Activated CD4-positive, alpha-beta T cell treated with anti-CD3 and anti-CD28 coated beads, Interleukin-2, amount 10 ng/mL, durations not matched to agents 7 days and 5 days (primary cell): ENCODE data around the gene DYNC1H1. TPM values are rescaled to one million over a fixed set of nuclear protein-coding genes. Genes with fewer than 3 reads are reported as not detected.

Experiments
- CTCF ChIA-PET: fragments of 350-600 bp; sonication (Branson Sonifier 250); formaldehyde crosslinking; loops from one replicate; lab custom pipeline; 2021; ENCODE audit warnings: antibody characterized with exemption; lab: Charles Lee
- POLR2A ChIA-PET: fragments of 350-600 bp; sonication (Branson Sonifier 250); formaldehyde crosslinking; loops from one replicate; lab custom pipeline; 2021; ENCODE audit warnings: antibody characterized with exemption; lab: Charles Lee
- DNase-seq: peaks from one replicate; pipeline ENCODE4 v3.0.0-alpha.2; 2020
- H3K27ac Mint-ChIP-seq: one replicate; pipeline ENCODE4 v1.8.0; 2021; ENCODE audit warnings: mild to moderate bottlenecking, moderate library complexity, mixed read lengths
- H3K27me3 Mint-ChIP-seq: one replicate; pipeline ENCODE4 v1.8.0; 2021; ENCODE audit warnings: mixed read lengths
- H3K36me3 Mint-ChIP-seq: one replicate; pipeline ENCODE4 v1.8.0; 2021; ENCODE audit warnings: low read depth, mixed read lengths
- H3K4me1 Mint-ChIP-seq: one replicate; pipeline ENCODE4 v1.8.0; 2021; ENCODE audit warnings: mixed read lengths
- H3K4me3 Mint-ChIP-seq: one replicate; pipeline ENCODE4 v1.8.0; 2021; ENCODE audit warnings: mild to moderate bottlenecking, moderate library complexity, mixed read lengths
- H3K9me3 Mint-ChIP-seq: one replicate; pipeline ENCODE4 v1.8.0; 2021; ENCODE audit warnings: mixed read lengths
- total RNA-seq, 2 experiments: library from RNA; stranded (reverse); gene quantifications; one replicate each; pipeline ENCODE4 v1.2.3, GENCODE V29; 2021

The DYNC1H1 gene
- 100 to 1,000 TPM; 262 to 264 TPM for total RNA-seq

GRCh38 chr14:101964297-101965180, at the start of gene DYNC1H1:
DYNC1H1 (plus strand) TSS chr14:101964573; CDS start chr14:101964692, 119 bp downstream.
- Mint-ChIP-seq H3K4me1 (peaks cover 46% of the 10 kb centered on the region), H3K4me3 (peak within 1 kb of the TSS; percentile 87), H3K27ac (peak within 1 kb of the TSS; percentile 95), H3K27me3 (no peaks in the 10 kb centered on the region), H3K36me3 (peaks cover 5% of the 10 kb centered on the region), H3K9me3 (no peaks in the 10 kb centered on the region)
- ChIA-PET CTCF (interaction anchor here (0.5 to 1.1 kb wide), 3 partner anchors 128 to 352 kb away, joined by 3 to 4 read pairs (median 3); no protein-coding TSS in a partner anchor), POLR2A (no interaction called here)
- peak; percentile 88 for DNase-seq

- ChIA-PET POLR2A (no interaction called here), CTCF (no interaction called here)
- peak overlapping the region; percentile 66 for H3K27ac Mint-ChIP-seq
- no peak overlapping the region for H3K4me3 Mint-ChIP-seq
- H3K9me3 Mint-ChIP-seq = no peaks in the 10 kb centered on the region
- peaks cover 3% of the 10 kb centered on the region for H3K4me1 Mint-ChIP-seq
- DNase-seq = no peak
- no peaks in the 10 kb centered on the region for H3K27me3 Mint-ChIP-seq
- peaks cover 52% of the 10 kb centered on the region for H3K36me3 Mint-ChIP-seq
These were observed 48.2 kb upstream of the DYNC1H1 start for GRCh38 chr14:101915871-101916815.

DNA sequence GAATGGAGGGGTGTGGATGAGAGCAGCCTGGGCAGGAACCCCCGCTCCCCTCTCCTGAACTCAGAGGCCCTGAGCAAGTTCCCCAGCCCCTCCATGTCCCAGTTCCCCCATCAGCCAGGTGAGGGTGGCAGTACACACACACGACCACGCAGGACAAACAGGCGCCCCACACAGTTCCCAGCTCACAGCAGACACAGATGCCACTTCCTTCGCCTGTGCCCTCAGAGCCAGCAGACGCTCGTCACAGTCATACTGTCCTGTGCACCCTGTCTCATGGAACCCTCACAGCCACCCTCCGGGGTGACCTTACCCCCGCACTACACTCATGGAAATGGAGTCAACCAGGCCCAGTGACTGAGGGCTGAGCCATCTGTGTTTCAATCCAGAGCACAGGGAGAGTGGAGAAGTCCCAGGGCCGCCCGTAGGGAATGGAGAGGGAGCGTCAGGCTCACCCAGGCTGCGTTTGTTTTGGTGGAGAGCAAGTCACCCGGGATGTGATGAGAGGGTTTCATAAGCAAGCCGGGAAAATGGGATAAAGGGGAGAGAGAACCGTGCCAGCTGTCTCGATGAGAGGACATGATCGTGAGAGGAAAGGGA, 47.5 kb upstream of the DYNC1H1 start:
- peaks cover 3% of the 10 kb centered on the region for H3K4me1 Mint-ChIP-seq
- ChIA-PET CTCF (interaction anchor here (1.1 kb wide), 1 partner anchor 62 kb away, joined by 3 read pairs; no protein-coding TSS in a partner anchor), POLR2A (no interaction called here)
- peak overlapping the region; percentile 67 for H3K27ac Mint-ChIP-seq
- no peaks in the 10 kb centered on the region for H3K27me3 Mint-ChIP-seq
- no peaks in the 10 kb centered on the region for H3K9me3 Mint-ChIP-seq
- DNase-seq = no peak
- H3K36me3 Mint-ChIP-seq = peaks cover 51% of the 10 kb centered on the region
- H3K4me3 Mint-ChIP-seq = no peak overlapping the region

- Mint-ChIP-seq H3K4me1 (peaks cover 3% of the 10 kb centered on the region), H3K27me3 (no peaks in the 10 kb centered on the region), H3K4me3 (no peak overlapping the region), H3K9me3 (no peaks in the 10 kb centered on the region), H3K27ac (peak overlapping the region; percentile 67), H3K36me3 (peaks cover 46% of the 10 kb centered on the region)
- CTCF ChIA-PET = interaction anchor here (1.1 kb wide), 1 partner anchor 63 kb away, joined by 3 read pairs; no protein-coding TSS in a partner anchor
- POLR2A ChIA-PET = no interaction called here
- DNase-seq = no peak
These were observed 46.9 kb upstream of the DYNC1H1 start for GRCh38 chr14:101917413-101918017.

- ChIA-PET CTCF (interaction anchor here (1.1 kb wide), 1 partner anchor 64 kb away, joined by 3 read pairs; no protein-coding TSS in a partner anchor), POLR2A (no interaction called here)
- peaks cover 42% of the 10 kb centered on the region for H3K36me3 Mint-ChIP-seq
- no peak for DNase-seq
- no peaks in the 10 kb centered on the region for H3K27me3 Mint-ChIP-seq
- H3K4me3 Mint-ChIP-seq = no peak overlapping the region
- no peaks in the 10 kb centered on the region for H3K9me3 Mint-ChIP-seq
- no peak overlapping the region for H3K27ac Mint-ChIP-seq
- H3K4me1 Mint-ChIP-seq = peaks cover 3% of the 10 kb centered on the region
These were observed 46.0 kb upstream of the DYNC1H1 start for GRCh38 chr14:101918065-101918989.

DNA sequence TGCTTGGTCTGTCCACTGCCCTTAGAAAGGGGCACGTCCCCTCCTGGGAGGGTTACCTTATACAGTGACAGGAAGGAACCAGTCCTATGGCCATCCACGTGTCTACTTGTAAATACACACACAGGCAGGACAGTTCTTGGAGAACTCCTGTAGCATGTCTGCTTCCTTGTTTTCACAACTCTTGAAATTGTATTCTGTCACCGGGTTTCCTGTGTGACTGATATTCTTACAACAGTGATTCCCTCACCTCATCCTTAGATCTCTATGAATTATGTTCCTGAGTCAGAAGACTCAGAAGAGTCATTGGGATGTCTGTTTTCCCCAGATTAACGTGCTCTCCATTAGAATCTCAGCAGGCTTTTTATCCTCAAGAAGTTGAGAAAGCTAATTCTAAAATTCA, 44.1 kb upstream of the DYNC1H1 start:
- POLR2A ChIA-PET = no interaction called here
- CTCF ChIA-PET = interaction anchor here (0.8 kb wide), 1 partner anchor 14 kb away, joined by 3 read pairs; no protein-coding TSS in a partner anchor
- peak overlapping the region; percentile 16 for H3K27ac Mint-ChIP-seq
- H3K4me1 Mint-ChIP-seq = peaks cover 3% of the 10 kb centered on the region
- DNase-seq = no peak
- no peaks in the 10 kb centered on the region for H3K9me3 Mint-ChIP-seq
- H3K36me3 Mint-ChIP-seq = peaks cover 37% of the 10 kb centered on the region
- H3K27me3 Mint-ChIP-seq = no peaks in the 10 kb centered on the region
- H3K4me3 Mint-ChIP-seq = no peak overlapping the region

DNA sequence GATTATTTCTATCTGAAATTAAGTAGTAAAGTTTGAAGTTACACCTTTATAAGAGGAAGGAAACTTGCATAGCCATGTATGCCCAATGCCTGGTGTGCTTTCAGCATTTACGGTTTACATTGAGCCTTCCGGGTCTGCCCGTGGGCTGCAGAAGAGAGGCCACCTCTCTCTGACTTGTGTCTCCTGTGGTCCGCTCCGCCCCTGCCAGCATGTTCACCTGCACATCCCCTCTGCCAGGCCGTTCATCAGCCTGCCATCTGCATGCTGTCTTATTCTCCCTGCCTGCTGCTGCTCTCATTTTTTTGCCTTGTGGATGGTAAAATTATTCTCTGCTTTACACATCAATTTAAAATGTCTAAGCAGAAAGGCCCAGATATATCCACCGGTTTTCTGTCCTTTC, 41.5 kb upstream of the DYNC1H1 start:
- POLR2A ChIA-PET = no interaction called here
- Mint-ChIP-seq H3K4me1 (no peaks in the 10 kb centered on the region), H3K27ac (no peak overlapping the region), H3K4me3 (no peak overlapping the region), H3K9me3 (no peaks in the 10 kb centered on the region), H3K27me3 (no peaks in the 10 kb centered on the region), H3K36me3 (peaks cover 34% of the 10 kb centered on the region)
- CTCF ChIA-PET = interaction anchor here (0.6 kb wide), 2 partner anchors 34 to 162 kb away, joined by 3 read pairs; no protein-coding TSS in a partner anchor
- DNase-seq = no peak

- Mint-ChIP-seq H3K27me3 (no peaks in the 10 kb centered on the region), H3K9me3 (no peaks in the 10 kb centered on the region), H3K36me3 (peaks cover 37% of the 10 kb centered on the region), H3K4me3 (no peak overlapping the region), H3K27ac (peak overlapping the region; percentile 13), H3K4me1 (no peaks in the 10 kb centered on the region)
- CTCF ChIA-PET = no interaction called here
- no peak for DNase-seq
- POLR2A ChIA-PET = no interaction called here
These were observed 39.2 kb upstream of the DYNC1H1 start for GRCh38 chr14:101925152-101925551.

GRCh38 chr14:101926085-101926484, 38.3 kb upstream of the DYNC1H1 start:
- Mint-ChIP-seq H3K27ac (no peak overlapping the region), H3K4me3 (no peak overlapping the region), H3K9me3 (no peaks in the 10 kb centered on the region), H3K4me1 (no peaks in the 10 kb centered on the region), H3K36me3 (peaks cover 34% of the 10 kb centered on the region), H3K27me3 (no peaks in the 10 kb centered on the region)
- ChIA-PET CTCF (interaction anchor here (0.6 kb wide), 1 partner anchor 161 kb away, joined by 3 read pairs; no protein-coding TSS in a partner anchor), POLR2A (no interaction called here)
- no peak for DNase-seq

- Mint-ChIP-seq H3K9me3 (no peaks in the 10 kb centered on the region), H3K4me1 (no peaks in the 10 kb centered on the region), H3K4me3 (no peak overlapping the region), H3K36me3 (peaks cover 31% of the 10 kb centered on the region), H3K27me3 (no peaks in the 10 kb centered on the region), H3K27ac (no peak overlapping the region)
- CTCF ChIA-PET = interaction anchor here (0.6 kb wide), 1 partner anchor 162 kb away, joined by 3 read pairs; no protein-coding TSS in a partner anchor
- DNase-seq = no peak
- POLR2A ChIA-PET = no interaction called here
These were observed 37.8 kb upstream of the DYNC1H1 start for GRCh38 chr14:101926620-101927019.

GRCh38 chr14:101927859-101928258, 36.5 kb upstream of the DYNC1H1 start:
- Mint-ChIP-seq H3K4me1 (no peaks in the 10 kb centered on the region), H3K36me3 (peaks cover 27% of the 10 kb centered on the region), H3K27me3 (no peaks in the 10 kb centered on the region), H3K9me3 (no peaks in the 10 kb centered on the region), H3K4me3 (no peak overlapping the region), H3K27ac (no peak overlapping the region)
- ChIA-PET CTCF (interaction anchor here (0.6 kb wide), 1 partner anchor 157 kb away, joined by 3 read pairs; no protein-coding TSS in a partner anchor), POLR2A (no interaction called here)
- DNase-seq = no peak
